Mesenchymal stem cell (in vitro differentiated cells and primary cell): ENCODE data around the gene DERL3.
A peak's percentile ranks its signal among the peaks of the same experiment; 100 is the strongest.

Source experiments
- DNase-seq: peaks from one replicate; pipeline ENCODE4 v3.0.0-alpha.2; 2013
- H2AFZ ChIP-seq: one replicate; pipeline ENCODE4 v1.6.1; 2013; ENCODE audit warnings: low read depth, mild to moderate bottlenecking, control low read depth, inconsistent platforms, low read length, moderate library complexity
- H2AK5ac ChIP-seq: 2 replicates; pipeline ENCODE4 v1.6.1; 2013; ENCODE audit warnings: low read length, moderate library complexity, mild to moderate bottlenecking, inconsistent platforms; ENCODE audit not compliant: severe bottlenecking
- H2BK120ac ChIP-seq: one replicate; pipeline ENCODE4 v1.6.1; 2013; ENCODE audit warnings: low read depth, mild to moderate bottlenecking, inconsistent platforms, low read length, moderate library complexity
- H2BK12ac ChIP-seq, 2 experiments: one replicate each; pipeline ENCODE4 v1.6.1; 2013; ENCODE audit warnings: inconsistent platforms in 2 of 2, low read length in 2 of 2, mild to moderate bottlenecking in 2 of 2, moderate library complexity in 2 of 2, control low read depth in 1 of 2
- H2BK15ac ChIP-seq: one replicate; pipeline ENCODE4 v1.6.1; 2013; ENCODE audit warnings: mild to moderate bottlenecking, low read depth, inconsistent platforms; ENCODE audit not compliant: poor library complexity, severe bottlenecking
- H2BK5ac ChIP-seq: 2 replicates; pipeline ENCODE4 v1.6.1; 2013; ENCODE audit warnings: low read depth, mild to moderate bottlenecking, low read length, control low read depth, inconsistent platforms; ENCODE audit not compliant: poor library complexity, severe bottlenecking
- H3K14ac ChIP-seq, 2 experiments: one replicate each; pipeline ENCODE4 v1.6.1; 2013; ENCODE audit warnings: inconsistent platforms in 2 of 2, low read length in 2 of 2, control low read depth in 1 of 2, mild to moderate bottlenecking in 1 of 2, moderate library complexity in 1 of 2
- H3K18ac ChIP-seq, 2 experiments: one replicate each; pipeline ENCODE4 v1.6.1; 2013; ENCODE audit warnings: inconsistent platforms in 2 of 2, low read length in 2 of 2, control low read depth in 1 of 2, low read depth in 1 of 2, mild to moderate bottlenecking in 1 of 2
- H3K23ac ChIP-seq, 2 experiments: one replicate each; pipeline ENCODE4 v1.6.1; 2013; ENCODE audit warnings: inconsistent platforms in 2 of 2, low read length in 2 of 2, mild to moderate bottlenecking in 2 of 2, moderate library complexity in 2 of 2, control low read depth in 1 of 2
- H3K27ac ChIP-seq: 2 replicates; pipeline ENCODE4 v1.5.1; 2013; ENCODE audit warnings: mild to moderate bottlenecking, moderate library complexity, low read length, control low read depth, inconsistent platforms; ENCODE audit not compliant: poor library complexity, severe bottlenecking
- H3K27me3 ChIP-seq, 2 experiments: 2 replicates each; pipeline versions ENCODE4 v1.6.1 to v1.7.0; 2013; ENCODE audit warnings: low read length in 2 of 2, mild to moderate bottlenecking in 2 of 2, moderate library complexity in 2 of 2, control low read depth in 1 of 2, inconsistent platforms in 1 of 2; ENCODE audit not compliant: control insufficient read depth in 1 of 2, insufficient read depth in 1 of 2
- H3K36me3 ChIP-seq, 2 experiments: 2 replicates each; pipeline versions ENCODE4 v1.6.1 to v1.7.0; 2013; ENCODE audit warnings: low read length in 2 of 2, control low read depth in 1 of 2, inconsistent platforms in 1 of 2, low read depth in 1 of 2, mild to moderate bottlenecking in 1 of 2; ENCODE audit not compliant: insufficient read depth in 2 of 2, control insufficient read depth in 1 of 2
- H3K4ac ChIP-seq, 2 experiments: one replicate each; pipeline ENCODE4 v1.6.1; 2013; ENCODE audit warnings: inconsistent platforms in 2 of 2, low read length in 2 of 2, mild to moderate bottlenecking in 2 of 2, moderate library complexity in 2 of 2, control low read depth in 1 of 2, low read depth in 1 of 2
- H3K4me1 ChIP-seq: 2 replicates; pipeline ENCODE4 v1.6.1; 2013; ENCODE audit warnings: low read depth, low read length, control low read depth; ENCODE audit not compliant: control insufficient read depth, insufficient read depth
- H3K4me2 ChIP-seq: 2 replicates; pipeline ENCODE4 v1.6.1; 2013; ENCODE audit warnings: low read length, mild to moderate bottlenecking, inconsistent platforms; ENCODE audit not compliant: poor library complexity, severe bottlenecking
- H3K4me3 ChIP-seq, 2 experiments: 2 replicates each; pipeline versions ENCODE4 v1.5.1 to v1.7.0; 2013; ENCODE audit warnings: low read length in 2 of 2, mild to moderate bottlenecking in 2 of 2, control low read depth in 1 of 2, low read depth in 1 of 2; ENCODE audit not compliant: insufficient read depth in 1 of 2
- H3K79me1 ChIP-seq: replicated peaks from 2 replicates; pipeline ENCODE4 v1.6.1; 2013; ENCODE audit warnings: mild to moderate bottlenecking, control low read depth, low read length, inconsistent platforms; ENCODE audit not compliant: poor library complexity, severe bottlenecking
- H3K9ac ChIP-seq: 2 replicates; pipeline ENCODE4 v1.7.0; 2013; ENCODE audit warnings: mild to moderate bottlenecking, low read length, moderate library complexity
- H3K9me3 ChIP-seq: 2 replicates; pipeline ENCODE4 v1.7.0; 2013; ENCODE audit warnings: mild to moderate bottlenecking, low read length; ENCODE audit not compliant: control insufficient read depth
- H4K8ac ChIP-seq: one replicate; pipeline ENCODE4 v1.6.1; 2013; ENCODE audit warnings: inconsistent platforms, mild to moderate bottlenecking, low read length, moderate library complexity
- H4K91ac ChIP-seq: one replicate; pipeline ENCODE4 v1.6.1; 2013; ENCODE audit warnings: mild to moderate bottlenecking, low read length, inconsistent platforms
- WGBS: methylation state at CpG from one replicate; pipeline ENCODE4 v1.1.7; 2013; ENCODE audit warnings: mixed read lengths; 5-methylcytosine and 5-hydroxymethylcytosine counted together

The DERL3 gene

DNA sequence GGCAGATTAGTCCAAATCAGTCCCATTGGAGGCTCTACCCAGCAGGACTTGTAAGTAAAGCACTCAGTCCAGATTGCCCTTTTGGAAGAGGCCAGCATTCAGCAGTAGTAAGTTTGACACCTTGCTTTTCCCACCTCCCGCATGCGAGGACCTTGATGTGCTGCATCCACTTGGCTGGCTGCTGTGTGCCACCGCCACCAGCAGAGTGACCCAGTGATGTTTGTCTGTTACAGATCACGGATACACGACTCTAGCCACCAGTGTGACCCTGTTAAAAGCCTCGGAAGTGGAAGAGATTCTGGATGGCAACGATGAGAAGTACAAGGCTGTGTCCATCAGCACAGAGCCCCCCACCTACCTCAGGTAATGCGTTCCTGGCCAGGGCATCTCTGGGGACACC lies 45.5 kb downstream of the DERL3 start:
- DNase-seq = no peak
- peaks cover 23% of the 10 kb centered on the region for H3K79me1 ChIP-seq

DNA sequence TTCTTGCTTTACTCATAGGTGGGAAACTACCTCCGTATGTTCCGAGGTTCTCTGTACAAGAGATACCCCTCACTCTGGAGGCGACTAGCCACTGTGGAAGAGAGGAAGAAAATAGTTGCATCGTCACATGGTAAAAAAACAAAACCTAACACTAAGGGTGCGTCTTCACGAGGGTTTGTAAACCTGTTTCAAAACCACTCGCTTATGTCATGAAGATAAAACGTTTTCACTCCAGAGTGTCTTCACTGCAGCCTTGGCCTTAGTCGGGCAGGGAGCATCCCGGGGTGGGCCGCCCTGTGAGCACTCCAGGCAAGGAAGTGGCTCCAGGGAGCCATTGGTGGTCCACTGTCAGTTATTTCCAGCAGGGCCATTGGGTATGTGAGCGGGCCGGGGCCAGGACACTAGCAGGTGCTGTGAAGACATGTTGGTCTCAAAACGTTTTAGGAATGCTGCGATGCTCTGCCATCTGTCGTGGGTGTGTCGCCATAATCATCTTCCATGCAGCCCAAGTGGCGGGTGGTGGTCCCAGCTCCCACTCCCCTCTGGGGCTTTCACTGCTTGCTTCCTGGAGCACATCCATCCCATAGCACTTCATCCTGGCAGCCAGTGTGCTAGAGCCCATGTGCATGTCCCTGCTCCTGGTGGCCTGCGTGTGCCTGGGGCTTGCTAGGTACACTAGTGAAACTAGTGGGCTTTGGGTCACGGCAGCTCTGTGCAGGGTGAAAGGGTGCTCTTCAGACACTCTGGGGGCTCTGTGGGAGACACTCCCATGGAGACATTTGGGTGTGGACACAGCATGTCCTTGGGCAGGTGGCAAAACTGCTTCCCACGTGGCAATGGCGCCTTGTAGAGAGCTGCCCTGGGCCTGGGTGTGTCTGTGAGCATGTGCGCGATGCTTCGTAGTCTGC lies 46.8 kb downstream of the DERL3 start:
- DNase-seq = no peak
- Histone ChIP-seq H3K4me3 (peak overlapping the region in 1 of 2 experiments; percentile 56), H3K79me1 (peaks cover 19% of the 10 kb centered on the region), H3K23ac (no peak overlapping the region), H3K9me3 (no peaks in the 10 kb centered on the region), H2BK5ac (no peak overlapping the region), H3K36me3 (peaks cover 48 to 51% of the 10 kb centered on the region in 2 experiments), H3K4me2 (no peak overlapping the region), H2AK5ac (no peak overlapping the region), H2AFZ (no peak overlapping the region), H2BK120ac (no peak overlapping the region), H4K8ac (no peak overlapping the region), H3K4me1 (peaks cover 9% of the 10 kb centered on the region), H3K27me3 (no peaks in the 10 kb centered on the region), H3K9ac (peak overlapping the region; percentile 76), H3K18ac (no peak overlapping the region), H3K4ac (no peak overlapping the region), H4K91ac (no peak overlapping the region), H3K14ac (no peak overlapping the region), H2BK15ac (no peak overlapping the region), H3K27ac (no peak overlapping the region), H2BK12ac (no peak overlapping the region)
- 95% methylated on average over 25 of the region's 25 CpGs for WGBS

More for the DNA sequence above, 45.5 kb downstream of the DERL3 start:
- no peak overlapping the region for H3K4me2 ChIP-seq
- H2AK5ac ChIP-seq = no peak overlapping the region
- H2BK12ac ChIP-seq = no peak overlapping the region
- no peak overlapping the region for H3K27ac ChIP-seq
- H3K23ac ChIP-seq = no peak overlapping the region
- no peak overlapping the region for H3K9ac ChIP-seq
- no peak overlapping the region for H2AFZ ChIP-seq
- H2BK15ac ChIP-seq = no peak overlapping the region
- no peak overlapping the region for H2BK5ac ChIP-seq
- H3K4ac ChIP-seq = no peak overlapping the region
- peaks cover 9% of the 10 kb centered on the region for H3K4me1 ChIP-seq
- 98% methylated on average over 8 of the region's 8 CpGs for WGBS
- H4K8ac ChIP-seq = no peak overlapping the region
- H3K4me3 ChIP-seq = no peak overlapping the region
- H2BK120ac ChIP-seq = no peak overlapping the region
- H3K9me3 ChIP-seq = no peaks in the 10 kb centered on the region
- no peak overlapping the region for H4K91ac ChIP-seq
- H3K18ac ChIP-seq = no peak overlapping the region
- H3K36me3 ChIP-seq = peaks cover 54 to 58% of the 10 kb centered on the region in 2 experiments
- H3K14ac ChIP-seq = no peak overlapping the region
- H3K27me3 ChIP-seq = no peaks in the 10 kb centered on the region

DNA sequence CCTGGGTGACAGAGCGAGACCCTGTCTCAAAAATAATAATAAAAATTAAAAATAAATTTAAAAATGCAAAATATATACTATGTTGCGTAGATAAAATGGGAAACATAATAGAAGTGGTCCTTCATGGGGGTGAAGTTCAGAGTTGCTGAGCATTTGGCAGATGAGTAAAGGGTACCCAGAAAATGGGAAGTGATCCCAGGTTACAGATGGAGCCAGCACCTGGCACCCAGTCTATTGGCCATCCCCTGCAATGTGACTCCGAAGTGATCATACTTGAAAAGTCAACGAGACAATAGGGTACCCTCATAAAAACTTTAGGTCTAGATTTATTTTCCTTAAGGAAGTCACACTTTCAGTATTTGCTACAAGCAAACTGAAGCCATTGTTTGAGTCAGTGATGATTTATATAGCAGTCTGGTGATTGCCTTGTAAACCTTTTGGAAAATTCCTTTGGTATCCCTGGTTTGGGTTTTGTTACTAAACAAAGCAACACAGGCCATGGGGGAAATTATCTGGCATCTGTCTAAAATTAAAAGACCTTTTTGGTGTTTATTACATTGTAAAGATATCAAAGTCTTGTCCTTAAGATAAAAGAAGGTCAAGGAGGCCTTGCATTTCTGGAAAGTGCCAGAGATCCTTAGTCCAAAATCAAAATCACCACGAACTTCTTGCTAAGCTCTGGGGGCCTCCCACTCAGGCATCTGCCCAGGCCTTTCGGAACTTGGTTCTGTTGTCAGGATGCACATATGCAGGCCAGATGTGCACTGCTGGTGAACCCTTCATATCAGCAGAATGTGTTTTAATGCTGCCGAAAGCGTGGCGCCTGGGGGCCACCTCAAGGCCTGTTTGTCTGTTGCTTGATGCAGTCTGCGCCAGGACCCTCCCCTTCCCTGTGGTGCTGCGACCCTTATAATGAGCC lies 47.7 kb downstream of the DERL3 start:
- Histone ChIP-seq H3K27me3 (no peaks in the 10 kb centered on the region), H3K4me1 (peaks cover 15% of the 10 kb centered on the region), H3K23ac (no peak overlapping the region), H3K9ac (peak overlapping the region; percentile 76), H3K14ac (no peak overlapping the region), H3K4me2 (no peak overlapping the region), H2AFZ (no peak overlapping the region), H3K36me3 (peaks cover 40 to 44% of the 10 kb centered on the region in 2 experiments), H2BK12ac (no peak overlapping the region), H2AK5ac (no peak overlapping the region), H3K18ac (no peak overlapping the region), H4K91ac (no peak overlapping the region), H3K4ac (no peak overlapping the region), H2BK5ac (no peak overlapping the region), H4K8ac (peak overlapping the region; percentile 24), H3K4me3 (peak overlapping the region in 1 of 2 experiments; percentile 56), H3K27ac (no peak overlapping the region), H2BK120ac (no peak overlapping the region), H3K79me1 (peaks cover 13% of the 10 kb centered on the region), H2BK15ac (no peak overlapping the region), H3K9me3 (no peaks in the 10 kb centered on the region)
- WGBS = 69% methylated on average over 10 of the region's 11 CpGs
- no peak for DNase-seq

DNA sequence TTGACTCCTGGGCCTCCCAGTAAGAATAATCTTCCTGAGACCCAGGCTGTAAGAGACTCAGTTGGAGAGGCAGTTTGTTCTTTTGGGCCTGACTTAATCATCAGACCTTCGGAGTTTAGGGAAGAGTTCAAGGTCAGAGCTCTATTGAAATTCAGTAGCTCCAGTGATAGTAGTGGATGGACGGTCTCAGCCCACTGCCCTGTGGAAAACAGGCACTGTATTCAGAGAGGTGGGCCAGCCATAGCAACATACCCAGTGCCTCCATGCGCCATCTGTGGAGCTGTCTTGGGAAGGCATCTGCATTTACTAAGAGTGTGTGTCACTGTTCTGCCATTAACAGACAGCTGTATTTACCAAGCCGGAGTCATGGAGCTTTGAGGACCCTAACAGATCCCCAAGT lies 49.2 kb downstream of the DERL3 start:
- H3K4ac ChIP-seq = no peak overlapping the region
- H4K91ac ChIP-seq = no peak overlapping the region
- H2AK5ac ChIP-seq = no peak overlapping the region
- no peak overlapping the region for H3K27ac ChIP-seq
- no peak overlapping the region for H2AFZ ChIP-seq
- WGBS = 94% methylated on average over 4 of the region's 4 CpGs
- H3K9me3 ChIP-seq = no peaks in the 10 kb centered on the region
- H2BK120ac ChIP-seq = no peak overlapping the region
- no peak overlapping the region for H3K18ac ChIP-seq
- peaks cover 11% of the 10 kb centered on the region for H3K79me1 ChIP-seq
- no peak overlapping the region for H2BK12ac ChIP-seq
- H3K14ac ChIP-seq = no peak overlapping the region
- no peak overlapping the region for H3K4me3 ChIP-seq
- H2BK15ac ChIP-seq = no peak overlapping the region
- H2BK5ac ChIP-seq = no peak overlapping the region
- H3K36me3 ChIP-seq = peaks cover 27 to 33% of the 10 kb centered on the region in 2 experiments
- no peaks in the 10 kb centered on the region for H3K27me3 ChIP-seq
- H3K23ac ChIP-seq = no peak overlapping the region
- no peak overlapping the region for H3K9ac ChIP-seq
- no peak overlapping the region for H4K8ac ChIP-seq
- no peak overlapping the region for H3K4me2 ChIP-seq
- DNase-seq = peak; percentile 27
- H3K4me1 ChIP-seq = peaks cover 16% of the 10 kb centered on the region
